Measurements from ENCODE around the gene CDC25C.
A peak's percentile ranks its signal among the peaks of the same experiment; 100 is the strongest.

Gene CDC25C

DNA sequence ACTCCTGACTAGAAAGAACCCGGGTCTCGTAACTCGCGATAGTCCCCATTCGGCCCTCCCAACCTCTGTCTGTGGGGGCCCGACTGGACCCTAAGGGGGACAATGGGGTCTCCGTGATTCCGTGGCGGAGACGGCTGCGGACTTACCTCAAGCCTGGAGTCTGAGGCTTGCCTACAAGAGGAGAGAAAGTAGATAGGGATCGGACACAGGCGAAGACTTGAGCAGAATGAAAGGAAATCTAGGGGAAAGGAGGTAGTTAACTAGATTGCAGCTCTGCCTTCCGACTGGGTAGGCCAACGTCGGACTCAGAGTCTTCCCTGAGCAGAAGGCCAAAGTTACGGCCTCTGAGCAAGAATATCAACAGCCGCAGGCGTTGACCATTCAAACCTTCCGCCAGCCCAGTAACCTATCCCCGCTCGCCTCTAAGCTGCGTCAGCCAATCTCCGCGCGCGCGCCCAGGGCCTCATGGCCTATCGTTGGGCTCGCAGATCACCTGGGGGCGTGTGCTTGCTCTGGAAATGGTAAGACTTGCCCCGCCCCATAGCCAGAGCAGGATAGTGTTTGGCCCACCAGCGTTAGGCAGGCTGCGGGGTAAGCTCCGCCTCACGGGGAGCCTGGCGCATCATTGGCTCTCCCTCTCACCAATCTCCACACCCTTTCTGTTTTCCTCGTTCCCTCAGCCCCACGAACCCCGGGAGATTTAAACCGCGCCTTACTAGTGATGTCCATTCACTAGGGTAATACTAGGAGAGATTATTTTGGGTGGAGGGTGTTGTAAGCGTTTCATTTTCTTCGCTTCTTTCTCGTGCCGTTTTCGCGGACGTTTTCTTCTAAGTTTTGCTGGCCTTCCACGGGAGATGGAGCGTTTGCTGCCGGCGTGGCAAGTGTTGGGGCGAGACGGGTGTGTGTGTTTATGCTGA is at the start of gene CDC25C:
TSS of gene CDC25C (minus strand) at position 356 of the 920 bp plus-strand sequence. CDS start 624 bp downstream, outside the sequence.
- H2AFZ ChIP-seq = peak within 1 kb of the TSS; percentile 93
- H3K79me2 ChIP-seq = no peaks in the 10 kb centered on the region
- H3K9me3 ChIP-seq (ENCODE audit: control insufficient read depth, low read length) = no peaks in the 10 kb centered on the region
- TF ChIP-seq, protein P1, sequence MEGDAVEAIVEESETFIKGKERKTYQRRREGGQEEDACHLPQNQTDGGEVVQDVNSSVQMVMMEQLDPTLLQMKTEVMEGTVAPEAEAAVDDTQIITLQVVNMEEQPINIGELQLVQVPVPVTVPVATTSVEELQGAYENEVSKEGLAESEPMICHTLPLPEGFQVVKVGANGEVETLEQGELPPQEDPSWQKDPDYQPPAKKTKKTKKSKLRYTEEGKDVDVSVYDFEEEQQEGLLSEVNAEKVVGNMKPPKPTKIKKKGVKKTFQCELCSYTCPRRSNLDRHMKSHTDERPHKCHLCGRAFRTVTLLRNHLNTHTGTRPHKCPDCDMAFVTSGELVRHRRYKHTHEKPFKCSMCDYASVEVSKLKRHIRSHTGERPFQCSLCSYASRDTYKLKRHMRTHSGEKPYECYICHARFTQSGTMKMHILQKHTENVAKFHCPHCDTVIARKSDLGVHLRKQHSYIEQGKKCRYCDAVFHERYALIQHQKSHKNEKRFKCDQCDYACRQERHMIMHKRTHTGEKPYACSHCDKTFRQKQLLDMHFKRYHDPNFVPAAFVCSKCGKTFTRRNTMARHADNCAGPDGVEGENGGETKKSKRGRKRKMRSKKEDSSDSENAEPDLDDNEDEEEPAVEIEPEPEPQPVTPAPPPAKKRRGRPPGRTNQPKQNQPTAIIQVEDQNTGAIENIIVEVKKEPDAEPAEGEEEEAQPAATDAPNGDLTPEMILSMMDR (IDR thresholded peaks at IDR 0.05) = no peak
- H3K4me2 ChIP-seq (ENCODE audit: low read length) = peak within 1 kb of the TSS; percentile 90
- peaks cover 7% of the 10 kb centered on the region for H3K4me1 ChIP-seq
- peak within 1 kb of the TSS; percentile 53 for H3K4me3 ChIP-seq (ENCODE audit: low read depth, low read length)
- H3K27me3 ChIP-seq (ENCODE audit: control insufficient read depth, insufficient read depth, low read length) = no peaks in the 10 kb centered on the region
- H3K36me3 ChIP-seq (ENCODE audit: control insufficient read depth, insufficient read depth, low read length) = no peaks in the 10 kb centered on the region
- no peak within 1 kb of the TSS for H3K9ac ChIP-seq
- peak within 1 kb of the TSS; percentile 1 for H3K27ac ChIP-seq

DNA sequence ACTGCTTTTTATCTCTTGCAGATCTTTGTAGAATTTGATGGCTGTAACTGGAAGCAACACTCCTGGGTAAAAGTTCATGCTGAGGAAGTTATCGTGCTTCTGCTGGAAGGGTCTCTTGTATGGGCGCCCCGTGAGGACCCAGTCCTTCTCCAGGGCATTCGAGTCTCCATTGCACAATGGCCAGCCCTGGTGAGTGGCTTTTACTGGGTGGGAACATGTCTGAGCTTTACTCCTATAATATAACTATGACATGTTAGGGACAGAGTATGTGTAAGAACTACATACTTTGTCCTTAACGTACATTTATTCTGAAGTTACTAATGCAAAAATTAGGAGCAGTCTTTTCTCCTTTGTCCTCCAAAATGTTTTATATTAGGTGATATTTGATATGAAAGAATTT is 41.0 kb upstream of the CDC25C start:
- Histone ChIP-seq H3K4me2 (ENCODE audit: low read length) (no peak overlapping the region), H3K9ac (no peak overlapping the region), H3K27me3 (ENCODE audit: control insufficient read depth, insufficient read depth, low read length) (no peaks in the 10 kb centered on the region), H2AFZ (no peak overlapping the region), H3K4me1 (peaks cover 11% of the 10 kb centered on the region), H3K79me2 (peaks cover 37% of the 10 kb centered on the region), H3K36me3 (ENCODE audit: control insufficient read depth, insufficient read depth, low read length) (no peaks in the 10 kb centered on the region), H3K27ac (no peak overlapping the region), H3K4me3 (ENCODE audit: low read depth, low read length) (no peak overlapping the region), H3K9me3 (ENCODE audit: control insufficient read depth, low read length) (no peaks in the 10 kb centered on the region)
- TF ChIP-seq, protein P1 (IDR thresholded peaks at IDR 0.05) = no peak

DNA sequence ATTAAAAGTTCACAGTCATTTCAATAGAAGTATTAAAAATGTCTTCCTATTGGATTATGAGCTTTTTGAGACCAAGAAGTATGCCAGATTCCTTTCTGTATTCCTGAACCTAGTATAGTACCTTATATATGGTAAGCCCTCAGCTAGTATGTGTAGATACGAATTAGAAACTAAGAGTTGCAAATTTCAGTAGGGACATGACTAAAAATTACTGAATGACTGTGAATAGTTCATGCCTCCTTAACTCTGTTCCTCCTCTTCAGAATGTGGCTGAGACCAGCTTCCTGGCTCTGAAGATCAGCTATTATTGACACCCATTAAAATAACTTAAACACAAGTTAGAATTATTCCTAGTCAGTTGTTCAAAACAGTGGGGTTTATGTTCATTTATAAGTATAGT is 40.6 kb upstream of the CDC25C start:
- no peak overlapping the region for H3K9ac ChIP-seq
- no peak overlapping the region for H3K4me2 ChIP-seq (ENCODE audit: low read length)
- peaks cover 40% of the 10 kb centered on the region for H3K79me2 ChIP-seq
- no peaks in the 10 kb centered on the region for H3K9me3 ChIP-seq (ENCODE audit: control insufficient read depth, low read length)
- TF ChIP-seq, protein P1 (IDR thresholded peaks at IDR 0.05) = no peak
- peaks cover 11% of the 10 kb centered on the region for H3K4me1 ChIP-seq
- no peaks in the 10 kb centered on the region for H3K27me3 ChIP-seq (ENCODE audit: control insufficient read depth, insufficient read depth, low read length)
- no peak overlapping the region for H2AFZ ChIP-seq
- no peaks in the 10 kb centered on the region for H3K36me3 ChIP-seq (ENCODE audit: control insufficient read depth, insufficient read depth, low read length)
- no peak overlapping the region for H3K4me3 ChIP-seq (ENCODE audit: low read depth, low read length)
- H3K27ac ChIP-seq = no peak overlapping the region

DNA sequence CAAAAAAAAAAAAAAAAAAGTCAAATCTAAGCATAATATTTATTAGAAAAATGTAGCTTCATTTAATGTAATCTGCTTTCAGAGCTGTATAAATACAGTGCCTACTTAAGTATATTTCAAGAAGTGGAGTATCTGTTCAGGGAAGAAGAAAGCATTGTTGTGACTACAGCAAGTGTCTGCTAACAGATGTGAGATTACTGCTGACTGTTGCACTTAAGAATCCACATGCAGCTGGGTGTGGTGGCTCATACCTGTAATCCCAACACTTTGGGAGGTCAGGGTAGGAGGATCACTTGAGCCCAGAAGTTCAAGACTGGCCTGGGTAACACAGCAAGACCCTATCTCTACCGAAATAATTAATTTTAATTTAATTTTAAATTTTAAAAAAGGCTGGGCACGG is 39.9 kb upstream of the CDC25C start:
- Histone ChIP-seq H3K36me3 (ENCODE audit: control insufficient read depth, insufficient read depth, low read length) (no peaks in the 10 kb centered on the region), H3K4me1 (peaks cover 16% of the 10 kb centered on the region), H3K27ac (no peak overlapping the region), H3K79me2 (peaks cover 47% of the 10 kb centered on the region), H3K4me2 (ENCODE audit: low read length) (no peak overlapping the region), H3K9ac (no peak overlapping the region), H3K4me3 (ENCODE audit: low read depth, low read length) (no peak overlapping the region), H3K9me3 (ENCODE audit: control insufficient read depth, low read length) (no peaks in the 10 kb centered on the region), H3K27me3 (ENCODE audit: control insufficient read depth, insufficient read depth, low read length) (no peaks in the 10 kb centered on the region), H2AFZ (no peak overlapping the region)
- TF ChIP-seq, protein P1 (IDR thresholded peaks at IDR 0.05) = no peak
